Fibroblast of pulmonary artery (primary cell): ENCODE measurements around the gene GGT6.
"Not testable (repeated sequence)": the region's sequence is repeated elsewhere in the genome, so short reads cannot be mapped to it uniquely, and the experiment has no call there.

Source experiments
- DNase-seq: peaks from one replicate; pipeline ENCODE4 v3.0.0-alpha.2; 2010; ENCODE audit warnings: low read depth
- H3K4me3 ChIP-seq: replicated peaks from 2 replicates; pipeline ENCODE4 v1.5.1; 2011; ENCODE audit warnings: low read depth, mild to moderate bottlenecking, control low read depth, low read length, moderate library complexity
- TF ChIP-seq, protein P1 (sequence below): IDR thresholded peaks from 2 replicates; pipeline ENCODE4 v1.5.1; 2011; ENCODE audit warnings: mild to moderate bottlenecking, control low read depth, low read length, inconsistent platforms; ENCODE audit errors: missing control alignments

The GGT6 gene, protein sequence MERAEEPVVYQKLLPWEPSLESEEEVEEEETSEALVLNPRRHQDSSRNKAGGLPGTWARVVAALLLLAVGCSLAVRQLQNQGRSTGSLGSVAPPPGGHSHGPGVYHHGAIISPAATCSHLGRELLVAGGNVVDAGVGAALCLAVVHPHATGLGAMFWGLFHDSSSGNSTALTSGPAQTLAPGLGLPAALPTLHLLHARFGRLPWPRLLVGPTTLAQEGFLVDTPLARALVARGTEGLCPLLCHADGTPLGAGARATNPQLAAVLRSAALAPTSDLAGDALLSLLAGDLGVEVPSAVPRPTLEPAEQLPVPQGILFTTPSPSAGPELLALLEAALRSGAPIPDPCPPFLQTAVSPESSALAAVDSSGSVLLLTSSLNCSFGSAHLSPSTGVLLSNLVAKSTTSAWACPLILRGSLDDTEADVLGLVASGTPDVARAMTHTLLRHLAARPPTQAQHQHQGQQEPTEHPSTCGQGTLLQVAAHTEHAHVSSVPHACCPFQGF

DNA sequence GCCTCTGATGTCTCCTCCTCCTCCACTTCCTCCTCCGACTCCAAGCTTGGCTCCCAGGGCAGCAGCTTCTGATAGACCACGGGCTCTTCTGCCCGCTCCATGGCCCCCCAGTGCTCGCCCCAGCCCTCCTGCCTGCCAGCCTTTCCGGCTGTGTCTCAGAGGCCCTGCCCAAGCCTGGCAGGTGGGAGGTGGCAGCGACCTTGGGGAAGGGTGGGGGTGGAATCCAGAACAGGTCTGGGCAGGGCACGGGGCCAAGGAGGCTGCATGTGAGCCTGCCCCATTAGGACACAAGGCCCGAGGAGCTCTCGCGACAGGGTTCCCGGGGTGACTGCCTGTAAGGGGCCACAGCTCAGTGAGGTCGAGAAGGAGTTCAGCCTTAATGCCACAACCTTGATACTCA is at the start of gene GGT6:
Gene GGT6, minus strand, starts transcription at position 157 of the 400 bp plus-strand sequence. Its CDS starts 56 bp downstream, at position 101.
- TF ChIP-seq, protein P1, sequence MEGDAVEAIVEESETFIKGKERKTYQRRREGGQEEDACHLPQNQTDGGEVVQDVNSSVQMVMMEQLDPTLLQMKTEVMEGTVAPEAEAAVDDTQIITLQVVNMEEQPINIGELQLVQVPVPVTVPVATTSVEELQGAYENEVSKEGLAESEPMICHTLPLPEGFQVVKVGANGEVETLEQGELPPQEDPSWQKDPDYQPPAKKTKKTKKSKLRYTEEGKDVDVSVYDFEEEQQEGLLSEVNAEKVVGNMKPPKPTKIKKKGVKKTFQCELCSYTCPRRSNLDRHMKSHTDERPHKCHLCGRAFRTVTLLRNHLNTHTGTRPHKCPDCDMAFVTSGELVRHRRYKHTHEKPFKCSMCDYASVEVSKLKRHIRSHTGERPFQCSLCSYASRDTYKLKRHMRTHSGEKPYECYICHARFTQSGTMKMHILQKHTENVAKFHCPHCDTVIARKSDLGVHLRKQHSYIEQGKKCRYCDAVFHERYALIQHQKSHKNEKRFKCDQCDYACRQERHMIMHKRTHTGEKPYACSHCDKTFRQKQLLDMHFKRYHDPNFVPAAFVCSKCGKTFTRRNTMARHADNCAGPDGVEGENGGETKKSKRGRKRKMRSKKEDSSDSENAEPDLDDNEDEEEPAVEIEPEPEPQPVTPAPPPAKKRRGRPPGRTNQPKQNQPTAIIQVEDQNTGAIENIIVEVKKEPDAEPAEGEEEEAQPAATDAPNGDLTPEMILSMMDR: no peak
- no peak for DNase-seq
- H3K4me3 ChIP-seq: no peak within 1 kb of the TSS

DNA sequence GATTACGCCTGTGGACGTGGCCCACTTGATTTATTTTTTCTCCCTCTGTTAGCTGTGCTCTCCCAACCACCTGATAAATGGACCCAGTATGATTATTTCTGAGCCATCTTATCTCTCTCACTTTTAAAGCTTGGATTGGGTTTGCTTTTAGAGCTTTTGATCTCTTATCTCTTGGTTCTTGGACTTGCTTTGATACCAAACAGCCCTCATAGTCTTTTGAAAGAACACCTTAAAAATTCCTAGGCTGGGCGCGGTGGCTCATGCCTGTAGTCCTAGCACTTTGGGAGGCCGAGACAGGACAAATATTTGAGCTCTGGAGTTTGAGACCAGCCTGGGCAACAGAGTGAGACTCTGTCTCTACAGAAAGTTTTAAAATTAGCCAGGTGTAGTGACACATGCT is 49.8 kb upstream of the GGT6 start:
- no peak overlapping the region for H3K4me3 ChIP-seq
- no peak for DNase-seq
- TF ChIP-seq, protein P1: no peak

DNA sequence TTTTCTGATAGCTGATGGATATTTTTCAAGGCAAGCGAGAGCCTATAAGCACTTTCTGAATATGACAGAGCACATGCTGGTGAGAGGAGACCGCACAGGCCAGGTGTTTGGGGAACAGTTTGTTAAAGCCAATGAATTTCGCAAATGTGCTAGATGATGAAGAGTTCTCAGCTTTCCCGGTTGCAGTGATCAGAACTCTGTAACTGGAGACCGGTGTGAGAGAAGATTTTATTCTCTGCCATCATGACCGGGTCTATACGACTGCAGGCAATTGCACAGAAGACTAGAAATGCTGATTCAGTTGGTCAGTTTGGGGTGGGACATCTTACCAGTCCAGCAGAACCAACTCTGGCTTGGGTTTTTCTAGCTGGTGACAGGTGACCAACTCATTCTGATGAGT is 49.4 kb upstream of the GGT6 start:
- DNase-seq: no peak
- TF ChIP-seq, protein P1: no peak
- H3K4me3 ChIP-seq: no peak overlapping the region

DNA sequence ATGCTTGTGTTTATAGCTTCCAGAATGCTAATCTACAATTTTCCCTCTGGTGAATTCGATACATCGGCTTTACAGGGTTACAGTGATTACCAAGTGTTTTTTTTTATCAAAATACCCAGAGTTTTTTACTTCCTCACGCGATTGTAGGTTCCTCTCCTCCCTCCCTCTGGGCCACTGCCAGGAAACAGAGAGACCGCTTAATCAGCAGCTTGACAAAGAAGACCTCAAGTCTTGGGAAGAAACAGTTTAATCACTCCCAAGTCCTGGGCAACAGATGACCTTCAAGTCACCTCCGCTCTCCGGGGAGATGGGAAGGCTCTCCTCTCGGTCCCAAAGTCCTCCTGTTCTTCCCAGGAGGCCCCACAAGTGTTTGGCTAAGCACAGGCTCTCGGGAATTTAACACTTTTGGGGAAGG is 47.4 kb upstream of the GGT6 start:
- no peak overlapping the region for H3K4me3 ChIP-seq
- peak; percentile 71 for DNase-seq
- TF ChIP-seq, protein P1: no peak

DNA sequence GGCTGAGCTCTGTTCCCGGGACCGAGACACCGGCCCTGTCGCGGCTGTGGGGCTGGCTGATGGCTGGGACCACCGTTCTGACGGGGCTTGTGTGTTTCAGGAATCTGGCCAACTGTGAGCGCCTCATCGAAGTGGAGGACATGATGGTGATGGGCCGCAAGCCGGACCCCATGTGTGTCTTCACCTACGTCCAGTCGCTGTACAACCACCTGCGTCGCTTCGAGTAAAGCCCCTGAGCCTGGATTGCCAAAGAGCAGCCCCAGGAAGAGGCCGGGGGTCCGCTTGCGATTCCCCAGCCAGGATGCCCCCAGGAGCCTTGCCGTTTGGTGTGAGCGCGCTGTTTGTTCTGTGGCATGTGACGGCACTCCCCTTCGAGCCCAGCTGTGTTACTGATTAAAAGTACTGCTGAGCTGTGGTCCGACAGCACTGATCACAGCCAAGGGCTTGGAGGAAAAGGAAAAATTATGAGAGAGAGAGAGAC is 46.9 kb upstream of the GGT6 start:
- TF ChIP-seq, protein P1: no peak
- H3K4me3 ChIP-seq: no peak overlapping the region
- DNase-seq: no peak

DNA sequence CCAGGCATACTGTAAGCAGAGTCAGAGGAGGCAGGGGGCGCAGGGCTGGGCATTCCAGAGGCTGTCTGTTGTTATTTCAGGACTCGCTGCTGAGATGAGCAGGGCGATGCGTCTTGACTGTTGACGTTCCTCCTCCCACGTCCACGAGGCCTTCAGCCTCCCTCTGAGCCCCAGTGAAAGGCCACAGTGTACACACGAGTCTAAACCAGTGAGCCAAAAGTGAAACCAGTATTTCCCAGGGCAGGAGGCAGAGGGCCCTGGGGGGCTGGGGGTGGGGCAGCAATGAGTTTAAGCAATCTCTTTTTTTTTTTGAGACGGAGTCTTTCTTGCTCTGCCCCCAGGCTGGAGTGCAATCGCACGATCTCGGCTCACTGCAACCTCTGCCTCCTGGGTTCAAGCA is 45.4 kb upstream of the GGT6 start:
- TF ChIP-seq, protein P1: no peak
- DNase-seq: no peak
- H3K4me3 ChIP-seq: no peak overlapping the region

DNA sequence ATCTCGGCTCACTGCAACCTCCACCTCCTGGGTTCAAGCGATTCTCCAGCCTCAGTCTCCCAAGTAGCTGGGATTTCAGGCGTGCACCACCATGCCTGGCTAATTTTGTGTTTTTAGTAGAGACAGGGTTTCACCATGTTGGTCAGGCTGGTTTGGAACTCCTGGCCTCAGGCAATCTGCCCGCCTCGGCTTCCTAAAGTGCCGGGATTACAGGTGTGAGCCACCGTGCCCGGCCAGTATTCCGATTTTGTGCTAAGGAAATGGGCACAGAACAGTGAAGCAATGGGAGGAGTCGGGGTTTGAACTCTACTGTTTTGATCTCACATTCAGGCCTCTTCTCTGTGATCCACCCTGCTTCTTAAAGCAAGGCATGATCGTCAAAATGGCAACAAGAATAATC is 44.4 kb upstream of the GGT6 start:
- DNase-seq, H3K4me3 ChIP-seq: not testable (repeated sequence)
